IPS-20b (cell line): ENCODE results near the gene PIGB.
"Not testable (repeated sequence)": the region's sequence is repeated elsewhere in the genome, so short reads cannot be mapped to it uniquely, and the experiment has no call there.

ENCODE experiments used
- H3K27ac ChIP-seq: one replicate; pipeline ENCODE4 v1.5.1; 2013; ENCODE audit warnings: low read length
- H3K27me3 ChIP-seq: 2 replicates; pipeline ENCODE4 v1.6.1; 2013; ENCODE audit warnings: mild to moderate bottlenecking, low read length, inconsistent platforms; ENCODE audit not compliant: insufficient read depth
- H3K36me3 ChIP-seq: 2 replicates; pipeline ENCODE4 v1.6.1; 2013; ENCODE audit warnings: low read depth, mild to moderate bottlenecking, inconsistent platforms, low read length, moderate library complexity; ENCODE audit not compliant: insufficient read depth
- H3K4me1 ChIP-seq: 2 replicates; pipeline ENCODE4 v1.6.1; 2013; ENCODE audit warnings: mild to moderate bottlenecking, control low read depth, inconsistent platforms, low read length, moderate library complexity; ENCODE audit not compliant: insufficient read depth
- H3K4me3 ChIP-seq: 2 replicates; pipeline ENCODE4 v1.5.1; 2013; ENCODE audit warnings: mild to moderate bottlenecking, low read length, inconsistent platforms
- H3K9ac ChIP-seq: 2 replicates; pipeline ENCODE4 v1.6.1; 2013; ENCODE audit warnings: low read depth, mild to moderate bottlenecking, inconsistent platforms, low read length, moderate library complexity
- H3K9me3 ChIP-seq: 2 replicates; pipeline ENCODE4 v1.6.1; 2013; ENCODE audit warnings: mild to moderate bottlenecking, low read depth, low read length, inconsistent platforms; ENCODE audit not compliant: insufficient read depth

PIGB gene

DNA sequence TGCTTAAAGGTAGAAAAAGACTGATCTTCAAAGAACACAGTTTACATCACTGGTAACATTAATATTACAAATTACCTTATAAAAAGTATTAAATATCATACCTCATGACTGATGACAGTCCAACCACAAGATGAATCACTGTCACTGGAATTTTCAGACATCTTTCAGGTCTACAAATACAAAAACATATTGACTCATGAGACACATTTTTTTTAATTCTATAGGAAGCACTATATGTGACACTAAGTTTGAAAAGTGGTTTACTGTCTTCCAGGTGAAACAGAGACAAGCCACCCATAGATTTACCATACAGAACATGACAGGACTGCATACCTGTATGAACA lies 70.2 kb downstream of the PIGB start:
- H3K27me3 ChIP-seq, result no peaks in the 10 kb centered on the region
- H3K9me3 ChIP-seq, result no peaks in the 10 kb centered on the region
- no peak overlapping the region for H3K27ac ChIP-seq
- no peaks in the 10 kb centered on the region for H3K4me1 ChIP-seq
- H3K4me3 ChIP-seq, result no peak overlapping the region
- no peak overlapping the region for H3K9ac ChIP-seq
- H3K36me3 ChIP-seq, result no peaks in the 10 kb centered on the region

DNA sequence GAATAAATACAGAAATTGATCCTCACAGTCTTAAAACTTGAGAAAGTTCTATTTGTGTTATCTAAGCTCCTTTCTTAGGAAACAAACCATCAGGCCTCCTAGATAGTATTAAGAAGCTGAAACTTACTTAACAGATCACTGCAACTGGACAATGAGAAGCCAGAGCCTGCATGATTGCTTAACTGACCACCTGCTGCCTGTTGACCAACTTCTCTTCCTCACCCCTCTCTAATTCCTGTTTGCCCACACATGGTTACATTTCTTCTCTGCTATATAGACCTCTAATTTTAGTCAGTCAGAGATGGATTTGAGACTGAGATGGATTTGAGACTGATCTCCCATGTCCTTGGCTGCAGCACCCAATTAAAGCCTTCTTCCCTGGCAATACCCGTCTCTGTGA lies 75.7 kb downstream of the PIGB start:
- Histone ChIP-seq H3K4me3 (no peak overlapping the region), H3K9me3 (peaks cover 3% of the 10 kb centered on the region), H3K4me1 (no peaks in the 10 kb centered on the region), H3K9ac (no peak overlapping the region), H3K27ac (no peak overlapping the region), H3K36me3 (no peaks in the 10 kb centered on the region), H3K27me3 (no peaks in the 10 kb centered on the region)

DNA sequence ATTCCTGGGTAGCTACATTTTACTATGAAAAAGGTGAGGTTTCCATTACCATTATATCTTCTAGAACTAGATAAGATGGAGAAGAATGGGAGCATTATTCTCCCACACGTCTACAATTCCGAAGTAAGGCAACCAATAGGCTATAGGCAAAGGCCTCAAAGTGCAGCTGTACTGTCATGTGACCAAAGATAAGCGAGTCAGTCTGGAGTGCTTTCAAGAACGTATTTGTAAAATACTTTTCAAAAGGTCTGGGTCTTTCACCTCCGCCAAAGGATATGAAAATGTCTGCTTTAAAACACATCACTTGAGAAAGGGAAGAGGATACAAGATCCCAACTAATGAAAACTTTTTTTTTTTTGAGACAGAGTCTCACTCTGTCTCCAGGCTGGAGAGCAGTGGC lies 79.2 kb downstream of the PIGB start:
- Histone ChIP-seq H3K9me3 (peaks cover 3% of the 10 kb centered on the region), H3K9ac (no peak overlapping the region), H3K36me3 (no peaks in the 10 kb centered on the region), H3K4me1 (no peaks in the 10 kb centered on the region), H3K27me3 (no peaks in the 10 kb centered on the region), H3K27ac (no peak overlapping the region), H3K4me3 (no peak overlapping the region)

DNA sequence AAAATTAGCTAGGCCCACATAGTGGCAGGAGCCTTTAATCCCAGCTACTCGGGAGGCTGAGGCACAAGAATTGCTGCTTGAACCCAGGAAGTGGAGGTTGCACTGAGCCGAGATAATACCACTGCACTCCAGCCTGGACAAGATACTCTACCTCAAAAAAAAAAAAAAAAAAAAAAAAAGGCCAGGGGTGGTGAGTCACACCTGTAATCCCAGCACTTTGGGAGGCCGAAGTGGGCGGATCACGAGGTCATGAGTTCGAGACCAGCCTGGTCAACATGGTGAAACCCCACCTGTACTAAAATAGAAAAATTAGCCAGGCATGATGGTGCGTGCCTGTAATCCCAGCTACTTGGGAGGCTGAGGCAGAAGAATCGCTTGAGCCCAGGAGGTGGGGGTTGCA lies 81.0 kb downstream of the PIGB start:
- not testable (repeated sequence) for H3K27me3 ChIP-seq, H3K9ac ChIP-seq, H3K36me3 ChIP-seq, H3K4me3 ChIP-seq, H3K9me3 ChIP-seq, H3K27ac ChIP-seq, H3K4me1 ChIP-seq

DNA sequence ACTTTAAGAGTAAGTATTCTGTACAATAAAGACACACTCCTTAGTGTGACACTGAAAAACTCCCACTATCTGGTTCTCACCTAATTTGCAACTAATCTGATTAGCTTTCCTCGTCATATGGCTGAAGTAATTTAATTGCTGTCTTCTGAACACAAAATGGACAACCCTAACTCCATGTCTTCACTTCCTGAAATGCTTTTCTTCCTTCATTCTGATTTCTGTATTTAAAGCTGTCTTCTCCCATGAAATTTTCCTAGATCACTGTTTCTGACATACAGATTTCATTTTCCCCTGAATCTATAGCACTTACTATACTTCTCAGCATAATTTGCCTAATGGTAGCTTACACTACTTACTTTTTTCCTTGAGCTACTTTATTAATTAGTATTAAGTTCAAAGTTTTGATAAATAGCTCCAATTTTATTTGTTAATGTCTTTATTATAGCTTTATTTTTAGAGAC lies 82.8 kb downstream of the PIGB start:
- Histone ChIP-seq H3K27me3 (no peaks in the 10 kb centered on the region), H3K4me1 (no peaks in the 10 kb centered on the region), H3K4me3 (no peak overlapping the region), H3K27ac (no peak overlapping the region), H3K9ac (no peak overlapping the region), H3K36me3 (no peaks in the 10 kb centered on the region), H3K9me3 (no peaks in the 10 kb centered on the region)

DNA sequence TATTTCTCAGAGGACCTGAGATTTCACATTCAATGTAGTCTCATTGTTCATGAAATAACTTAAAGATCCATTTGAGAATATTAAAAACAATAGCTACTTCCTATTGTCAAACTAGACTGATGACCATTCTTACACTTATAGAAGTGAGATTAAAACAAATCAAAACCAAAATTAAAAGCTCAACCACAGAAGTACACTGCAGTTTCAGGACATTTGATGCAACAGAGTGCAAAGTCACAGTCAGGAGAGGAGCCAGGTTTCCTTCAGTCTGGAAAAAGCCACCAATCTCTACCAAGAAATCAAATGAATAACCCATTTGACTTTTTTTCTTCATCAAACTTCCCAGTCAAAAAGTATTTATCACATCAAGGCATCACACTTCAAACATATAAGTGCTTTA lies 83.7 kb downstream of the PIGB start:
- Histone ChIP-seq H3K27ac (no peak overlapping the region), H3K27me3 (no peaks in the 10 kb centered on the region), H3K9me3 (no peaks in the 10 kb centered on the region), H3K36me3 (no peaks in the 10 kb centered on the region), H3K4me3 (no peak overlapping the region), H3K9ac (no peak overlapping the region), H3K4me1 (no peaks in the 10 kb centered on the region)

DNA sequence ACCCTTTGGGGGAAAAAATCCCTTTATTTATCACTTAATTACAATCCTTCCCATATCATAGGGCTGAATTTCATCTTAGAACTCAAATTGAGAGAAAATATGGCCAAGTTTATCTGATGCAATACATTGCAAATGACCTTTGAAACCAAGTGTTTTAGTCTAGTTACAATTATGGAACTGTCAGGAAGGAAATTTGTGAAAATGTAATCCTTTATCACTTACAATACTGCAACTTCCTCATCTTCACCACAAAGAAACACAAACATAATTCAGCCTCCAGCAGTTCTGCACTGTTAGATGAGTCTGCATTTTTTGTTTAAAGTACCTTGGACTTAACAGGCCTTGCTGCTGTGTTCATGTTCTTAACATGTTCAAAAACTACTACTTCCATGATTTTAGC lies 84.5 kb downstream of the PIGB start:
- no peaks in the 10 kb centered on the region for H3K27me3 ChIP-seq
- H3K27ac ChIP-seq, result no peak overlapping the region
- H3K4me1 ChIP-seq, result no peaks in the 10 kb centered on the region
- no peaks in the 10 kb centered on the region for H3K9me3 ChIP-seq
- no peak overlapping the region for H3K9ac ChIP-seq
- no peak overlapping the region for H3K4me3 ChIP-seq
- no peaks in the 10 kb centered on the region for H3K36me3 ChIP-seq
